ENCODE measurements around the gene NOS2. TPM values are rescaled to one million over a fixed set of nuclear protein-coding genes. Genes with fewer than 3 reads are reported as not detected.

NOS2 gene
- total RNA-seq, 1 experiment from 2014 or later, result 0.67 TPM

- ChIA-PET POLR2A (ENCODE audit: low non-redundant PET) (interaction anchor here (0.6 kb wide), 1 partner anchor 52 kb away, joined by 4 read pairs; no protein-coding TSS in a partner anchor), CTCF (no interaction called here)
- TF ChIP-seq CTCF (conservative IDR thresholded peaks at IDR 0.05; ENCODE audit: low read depth, low read length), result no peak
- no peak for TF ChIP-seq EZH2 (IDR thresholded peaks at IDR 0.05; ENCODE audit: borderline replicate concordance, low read depth, low read length, poor library complexity, severe bottlenecking)
- Histone ChIP-seq H3K4me3 (ENCODE audit: low read depth, low read length, poor library complexity, severe bottlenecking) (no peak overlapping the region), H3K27ac (ENCODE audit: low read depth, low read length, poor library complexity, severe bottlenecking) (no peak overlapping the region), H3K9me3 (ENCODE audit: low read depth, low read length, poor library complexity, severe bottlenecking) (no peaks in the 10 kb centered on the region), H3K27me3 (replicated peaks; ENCODE audit: insufficient read depth, low read depth, low read length, poor library complexity) (no peaks in the 10 kb centered on the region), H3K36me3 (ENCODE audit: insufficient read depth, low read length, poor library complexity, severe bottlenecking) (no peaks in the 10 kb centered on the region), H3K4me1 (ENCODE audit: insufficient read depth, low read length, poor library complexity, severe bottlenecking) (no peaks in the 10 kb centered on the region)
- no TSS peak for BruUV-seq (replicated peaks)
- intact Hi-C loops (cut with micrococcal nuclease; ENCODE audit: unreplicated experiment), result no loop called here
- DNase-seq (ENCODE audit: low spot score), result peak; percentile 17
Observed at GRCh38 chr17:27782791-27783206, 17.5 kb downstream of the NOS2 start.

GRCh38 chr17:27780828-27781404 is 19.4 kb downstream of the NOS2 start:
- Histone ChIP-seq H3K9me3 (ENCODE audit: low read depth, low read length, poor library complexity, severe bottlenecking) (no peaks in the 10 kb centered on the region), H3K4me1 (ENCODE audit: insufficient read depth, low read length, poor library complexity, severe bottlenecking) (no peaks in the 10 kb centered on the region), H3K27ac (ENCODE audit: low read depth, low read length, poor library complexity, severe bottlenecking) (no peak overlapping the region), H3K4me3 (ENCODE audit: low read depth, low read length, poor library complexity, severe bottlenecking) (no peak overlapping the region), H3K36me3 (ENCODE audit: insufficient read depth, low read length, poor library complexity, severe bottlenecking) (no peaks in the 10 kb centered on the region), H3K27me3 (replicated peaks; ENCODE audit: insufficient read depth, low read depth, low read length, poor library complexity) (no peaks in the 10 kb centered on the region)
- ChIA-PET CTCF (no interaction called here), POLR2A (ENCODE audit: low non-redundant PET) (no interaction called here)
- DNase-seq (ENCODE audit: low spot score), result no peak
- TF ChIP-seq EZH2 (IDR thresholded peaks at IDR 0.05; ENCODE audit: borderline replicate concordance, low read depth, low read length, poor library complexity, severe bottlenecking), result no peak
- no peak for TF ChIP-seq CTCF (conservative IDR thresholded peaks at IDR 0.05; ENCODE audit: low read depth, low read length)
- intact Hi-C loops (cut with micrococcal nuclease; ENCODE audit: unreplicated experiment), result no loop called here
- no TSS peak for BruUV-seq (replicated peaks)

- DNase-seq (ENCODE audit: low spot score), result no peak
- BruUV-seq (replicated peaks), result no TSS peak
- H3K27me3 ChIP-seq (replicated peaks; ENCODE audit: insufficient read depth, low read depth, low read length, poor library complexity), result no peaks in the 10 kb centered on the region
- TF ChIP-seq CTCF (conservative IDR thresholded peaks at IDR 0.05; ENCODE audit: low read depth, low read length) (no peak), EZH2 (IDR thresholded peaks at IDR 0.05; ENCODE audit: borderline replicate concordance, low read depth, low read length, poor library complexity, severe bottlenecking) (no peak)
- POLR2A ChIA-PET (ENCODE audit: low non-redundant PET), result no interaction called here
- no peak overlapping the region for H3K27ac ChIP-seq (ENCODE audit: low read depth, low read length, poor library complexity, severe bottlenecking)
- no peak overlapping the region for H3K4me3 ChIP-seq (ENCODE audit: low read depth, low read length, poor library complexity, severe bottlenecking)
- no peaks in the 10 kb centered on the region for H3K4me1 ChIP-seq (ENCODE audit: insufficient read depth, low read length, poor library complexity, severe bottlenecking)
- H3K9me3 ChIP-seq (ENCODE audit: low read depth, low read length, poor library complexity, severe bottlenecking), result no peaks in the 10 kb centered on the region
- intact Hi-C loops (cut with micrococcal nuclease; ENCODE audit: unreplicated experiment), result no loop called here
- CTCF ChIA-PET, result no interaction called here
- H3K36me3 ChIP-seq (ENCODE audit: insufficient read depth, low read length, poor library complexity, severe bottlenecking), result no peaks in the 10 kb centered on the region
Observed at GRCh38 chr17:27780092-27780827, 20.1 kb downstream of the NOS2 start.

Data from A673 (cell line).